Tibial nerve (tissue), 3 donors: ENCODE results near the gene IL1RL2.

Source experiments
- POLR2A ChIP-seq, 2 donors: fragments of 450-650 bp; IDR thresholded peaks; one replicate each; pipeline ENCODE4 v1.6.1; 2017; ENCODE audit warnings: antibody characterized with exemption in 2 of 2, mild to moderate bottlenecking in 2 of 2, moderate library complexity in 2 of 2
- TF ChIP-seq, protein P1 (sequence below), 5 experiments: fragments of 200-600 bp in 3 of 5; fragments of 450-650 bp in 2 of 5; sonication (generic) in 3 of 5; IDR thresholded peaks; one replicate each; pipeline ENCODE4 v1.5.1; 2016 to 2019; ENCODE audit warnings: antibody characterized with exemption in 5 of 5, mild to moderate bottlenecking in 3 of 5, moderate library complexity in 2 of 5

DNA sequence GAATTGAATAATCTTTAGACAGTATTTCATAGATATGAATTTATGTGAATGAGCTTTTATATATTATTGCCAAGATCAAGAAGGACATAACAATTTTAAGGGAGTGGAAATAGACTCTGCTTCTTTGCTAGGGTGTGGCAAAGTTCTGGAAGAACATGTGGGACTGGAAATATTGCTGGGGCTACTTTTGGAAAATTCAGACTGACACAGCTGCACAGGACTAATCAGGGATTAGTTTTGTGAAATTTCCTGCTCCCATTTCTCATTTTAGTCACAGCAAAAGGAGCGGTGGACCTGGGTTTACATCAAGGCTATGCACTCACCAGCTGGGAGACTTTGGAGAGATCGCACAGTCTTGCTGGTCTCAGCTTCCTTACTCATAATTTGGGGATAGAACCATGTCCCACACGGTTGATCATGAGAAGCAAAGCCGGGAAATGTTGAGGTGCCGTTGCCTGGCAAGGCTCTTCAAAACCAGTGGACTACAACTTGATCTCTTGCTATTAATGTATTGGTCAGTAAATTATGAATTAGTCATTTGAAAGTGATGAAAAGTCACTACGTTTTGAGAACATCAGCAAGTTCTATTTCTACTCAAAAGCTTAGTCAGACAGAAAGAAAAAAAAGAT is 42.4 kb downstream of the IL1RL2 start:
- TF ChIP-seq, protein P1, sequence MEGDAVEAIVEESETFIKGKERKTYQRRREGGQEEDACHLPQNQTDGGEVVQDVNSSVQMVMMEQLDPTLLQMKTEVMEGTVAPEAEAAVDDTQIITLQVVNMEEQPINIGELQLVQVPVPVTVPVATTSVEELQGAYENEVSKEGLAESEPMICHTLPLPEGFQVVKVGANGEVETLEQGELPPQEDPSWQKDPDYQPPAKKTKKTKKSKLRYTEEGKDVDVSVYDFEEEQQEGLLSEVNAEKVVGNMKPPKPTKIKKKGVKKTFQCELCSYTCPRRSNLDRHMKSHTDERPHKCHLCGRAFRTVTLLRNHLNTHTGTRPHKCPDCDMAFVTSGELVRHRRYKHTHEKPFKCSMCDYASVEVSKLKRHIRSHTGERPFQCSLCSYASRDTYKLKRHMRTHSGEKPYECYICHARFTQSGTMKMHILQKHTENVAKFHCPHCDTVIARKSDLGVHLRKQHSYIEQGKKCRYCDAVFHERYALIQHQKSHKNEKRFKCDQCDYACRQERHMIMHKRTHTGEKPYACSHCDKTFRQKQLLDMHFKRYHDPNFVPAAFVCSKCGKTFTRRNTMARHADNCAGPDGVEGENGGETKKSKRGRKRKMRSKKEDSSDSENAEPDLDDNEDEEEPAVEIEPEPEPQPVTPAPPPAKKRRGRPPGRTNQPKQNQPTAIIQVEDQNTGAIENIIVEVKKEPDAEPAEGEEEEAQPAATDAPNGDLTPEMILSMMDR (IDR thresholded peaks at IDR 0.05): no peak
- TF ChIP-seq POLR2A (IDR thresholded peaks at IDR 0.05): no peak
